Skeletal muscle satellite cell (primary cell): ENCODE measurements around the gene HSPA6.
"Not testable (repeated sequence)": the region's sequence is repeated elsewhere in the genome, so short reads cannot be mapped to it uniquely, and the experiment has no call there.

Source experiments
- H3K27me3 ChIP-seq: 2 replicates; pipeline ENCODE4 v1.7.0; 2013; ENCODE audit warnings: low read length; ENCODE audit not compliant: control insufficient read depth, insufficient read depth
- H3K36me3 ChIP-seq: 2 replicates; pipeline ENCODE4 v1.7.0; 2013; ENCODE audit warnings: mild to moderate bottlenecking, control low read depth, low read length; ENCODE audit not compliant: insufficient read depth
- H3K4me1 ChIP-seq: 2 replicates; pipeline ENCODE4 v1.7.0; 2013; ENCODE audit warnings: low read length; ENCODE audit not compliant: control insufficient read depth, insufficient read depth
- H3K4me2 ChIP-seq: 2 replicates; pipeline ENCODE4 v1.7.0; 2013; ENCODE audit warnings: mild to moderate bottlenecking, low read length
- H3K4me3 ChIP-seq: 2 replicates; pipeline ENCODE4 v1.7.0; 2013; ENCODE audit warnings: low read length
- H3K9ac ChIP-seq: 2 replicates; pipeline ENCODE4 v1.7.0; 2013; ENCODE audit warnings: mild to moderate bottlenecking, low read depth, low read length, moderate library complexity
- H3K9me3 ChIP-seq: replicated peaks from 2 replicates; pipeline ENCODE4 v1.7.0; 2013; ENCODE audit warnings: mild to moderate bottlenecking, control low read depth, low read length

The HSPA6 gene

DNA sequence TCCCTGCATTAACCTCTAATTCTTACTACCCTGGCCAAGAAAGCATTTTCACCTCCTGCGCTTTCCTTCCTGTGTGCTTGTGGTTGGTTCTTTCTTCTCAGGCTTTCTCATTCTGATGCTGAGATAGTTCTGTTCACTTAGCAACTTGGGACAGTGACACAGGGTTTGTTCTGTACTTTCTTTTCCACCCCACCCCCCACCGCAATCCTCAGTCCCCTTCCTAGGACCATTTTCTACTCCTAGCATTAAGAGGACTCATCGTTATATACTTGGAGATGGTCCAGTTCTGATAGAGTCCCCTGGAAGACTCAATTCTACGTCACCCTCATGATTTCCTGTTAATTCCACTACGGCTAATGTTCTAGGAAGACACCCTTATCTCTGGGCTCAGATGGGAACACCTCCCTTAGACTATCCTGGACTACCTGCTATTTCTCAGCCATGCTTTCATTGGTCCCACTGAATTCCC lies 17.8 kb downstream of the HSPA6 start:
- H3K4me2 ChIP-seq, H3K36me3 ChIP-seq, H3K9ac ChIP-seq, H3K27me3 ChIP-seq, H3K4me1 ChIP-seq, H3K9me3 ChIP-seq, H3K4me3 ChIP-seq: not testable (repeated sequence)

- H3K27me3 ChIP-seq, H3K36me3 ChIP-seq, H3K4me2 ChIP-seq, H3K4me1 ChIP-seq, H3K9ac ChIP-seq, H3K4me3 ChIP-seq, H3K9me3 ChIP-seq: not testable (repeated sequence)
These were observed 18.8 kb downstream of the HSPA6 start for GRCh38 chr1:161543125-161543524.

DNA sequence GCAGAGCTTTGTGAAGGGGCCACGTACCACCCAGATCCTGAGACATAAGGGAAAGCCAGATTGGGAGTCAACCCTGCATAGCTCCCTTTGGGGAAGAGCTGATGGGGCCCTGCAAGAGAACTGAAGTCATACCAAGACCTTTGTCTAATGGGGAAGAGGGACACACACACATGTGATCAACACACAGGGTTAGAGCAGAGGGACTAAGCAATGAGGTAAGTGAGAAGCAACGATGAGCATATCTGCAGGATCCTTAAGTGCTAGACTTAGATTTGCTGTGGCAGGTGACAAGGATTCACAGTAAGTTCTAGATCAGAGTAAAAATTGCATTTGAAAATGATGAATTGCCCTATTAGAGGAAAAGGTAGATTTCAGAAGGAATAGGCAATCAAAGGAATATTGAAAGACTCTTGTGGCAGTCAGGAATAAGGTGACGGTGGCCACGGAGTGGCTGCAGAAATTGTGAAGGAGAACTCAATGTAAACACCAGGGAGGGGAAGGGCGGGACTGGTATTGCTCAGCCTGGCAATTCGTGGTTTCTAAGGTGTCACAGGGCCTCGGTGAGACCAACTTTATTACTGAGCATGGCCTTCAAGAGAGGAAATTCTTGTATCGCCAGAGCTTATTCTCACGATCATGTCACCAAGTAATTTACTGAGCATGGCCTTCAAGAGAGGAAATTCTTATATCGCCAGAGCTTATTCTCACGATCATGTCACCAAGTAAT lies 20.8 kb downstream of the HSPA6 start:
- peaks cover 11% of the 10 kb centered on the region for H3K27me3 ChIP-seq
- H3K4me2 ChIP-seq, H3K4me1 ChIP-seq, H3K36me3 ChIP-seq, H3K9me3 ChIP-seq, H3K9ac ChIP-seq, H3K4me3 ChIP-seq: not testable (repeated sequence)

- H3K36me3 ChIP-seq, H3K27me3 ChIP-seq, H3K4me1 ChIP-seq, H3K9ac ChIP-seq, H3K4me2 ChIP-seq, H3K4me3 ChIP-seq, H3K9me3 ChIP-seq: not testable (repeated sequence)
These were observed 23.8 kb downstream of the HSPA6 start for GRCh38 chr1:161547995-161548741.

DNA sequence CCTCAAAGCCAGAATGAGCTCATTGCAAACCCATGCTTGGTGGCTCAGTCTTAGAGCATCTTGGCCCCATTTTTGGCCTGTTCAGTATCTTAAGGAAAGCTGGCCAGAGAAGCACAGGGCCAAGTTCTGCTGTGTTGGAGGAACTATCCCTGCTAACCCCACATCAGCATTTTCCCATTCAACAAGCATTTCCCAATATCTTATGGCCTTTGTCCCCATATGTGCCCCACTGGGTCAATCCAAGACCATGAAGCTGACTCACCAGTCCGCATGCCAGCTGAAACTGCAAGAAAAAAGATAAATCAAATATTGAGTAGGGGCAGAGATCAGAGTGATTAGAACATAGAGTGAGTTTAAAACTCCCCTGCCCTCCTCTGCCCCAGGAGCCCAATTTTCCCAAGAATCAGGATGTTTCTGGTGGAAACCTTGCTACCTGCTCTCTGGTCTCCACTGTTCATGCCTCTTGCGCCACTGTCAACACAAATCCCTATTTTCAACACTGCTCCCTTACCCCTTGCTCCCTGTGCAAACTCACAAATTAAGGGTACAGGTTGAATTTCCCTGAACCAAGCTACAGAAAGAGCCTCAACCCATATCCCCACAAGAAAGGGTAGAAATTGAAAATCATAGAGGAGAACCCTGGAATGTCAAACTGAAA lies 24.5 kb downstream of the HSPA6 start:
- not testable (repeated sequence) for H3K9ac ChIP-seq, H3K27me3 ChIP-seq, H3K4me1 ChIP-seq, H3K36me3 ChIP-seq, H3K9me3 ChIP-seq, H3K4me2 ChIP-seq, H3K4me3 ChIP-seq

- Histone ChIP-seq H3K27me3 (peaks cover 7% of the 10 kb centered on the region), H3K4me2 (no peak within 1 kb of the TSS), H3K36me3 (no peaks in the 10 kb centered on the region), H3K9me3 (no peaks in the 10 kb centered on the region), H3K4me1 (no peaks in the 10 kb centered on the region), H3K4me3 (no peak within 1 kb of the TSS), H3K9ac (no peak within 1 kb of the TSS)
These were observed 25.3 kb downstream of the HSPA6 start, which contains the start of gene FCGR3A for GRCh38 chr1:161549652-161550051. FCGR3A (minus strand) TSS chr1:161549818; CDS start chr1:161549736, 82 bp downstream.

DNA sequence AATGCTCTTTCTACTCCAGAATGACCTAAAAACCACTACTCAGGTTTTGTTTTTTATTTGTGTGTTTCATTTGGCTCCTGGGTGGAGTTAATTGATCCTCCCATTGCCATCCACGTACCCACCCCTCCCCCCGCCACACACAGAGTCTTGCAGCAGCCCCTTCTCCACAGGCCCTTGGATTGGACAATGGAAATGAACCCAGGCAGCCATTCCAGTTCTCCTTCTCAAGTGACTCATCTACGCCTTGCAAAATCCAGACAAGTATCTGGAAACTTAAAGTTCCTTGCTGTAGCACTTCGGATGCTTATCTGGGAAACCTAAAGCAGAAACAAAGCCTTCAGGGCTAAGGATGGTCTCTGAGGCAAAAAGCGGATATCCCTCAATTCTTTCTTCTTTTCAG lies 26.6 kb downstream of the HSPA6 start:
- not testable (repeated sequence) for H3K27me3 ChIP-seq, H3K4me1 ChIP-seq, H3K9me3 ChIP-seq, H3K9ac ChIP-seq, H3K4me2 ChIP-seq, H3K4me3 ChIP-seq, H3K36me3 ChIP-seq

GRCh38 chr1:161553631-161554030 lies 29.3 kb downstream of the HSPA6 start:
- H3K4me2 ChIP-seq, H3K4me3 ChIP-seq, H3K9ac ChIP-seq, H3K36me3 ChIP-seq, H3K4me1 ChIP-seq, H3K9me3 ChIP-seq, H3K27me3 ChIP-seq: not testable (repeated sequence)

DNA sequence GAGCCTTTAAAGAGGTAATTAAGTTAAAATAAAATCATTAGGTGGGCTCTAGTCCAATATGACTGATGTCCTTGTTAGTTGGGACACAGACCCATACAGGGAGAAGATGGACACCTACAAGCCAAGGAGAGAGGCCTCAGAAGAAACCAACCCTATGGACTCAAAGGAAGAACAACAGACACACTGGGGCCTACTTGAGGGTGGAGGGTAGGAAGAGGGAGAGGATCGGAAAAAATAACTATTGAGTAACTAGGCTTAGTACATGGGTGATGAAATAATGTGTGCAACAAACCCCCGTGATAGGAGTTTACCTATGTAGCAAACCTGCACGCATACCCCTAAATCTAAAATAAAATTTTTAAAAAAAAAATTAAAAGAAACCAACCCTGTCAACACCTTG lies 30.0 kb downstream of the HSPA6 start:
- not testable (repeated sequence) for H3K4me1 ChIP-seq, H3K9me3 ChIP-seq, H3K4me3 ChIP-seq, H3K9ac ChIP-seq, H3K4me2 ChIP-seq, H3K27me3 ChIP-seq, H3K36me3 ChIP-seq

- H3K27me3 ChIP-seq, H3K36me3 ChIP-seq, H3K4me1 ChIP-seq, H3K4me3 ChIP-seq, H3K4me2 ChIP-seq, H3K9me3 ChIP-seq, H3K9ac ChIP-seq: not testable (repeated sequence)
These were observed 30.6 kb downstream of the HSPA6 start for GRCh38 chr1:161554815-161555417.

- H3K4me2 ChIP-seq, H3K27me3 ChIP-seq, H3K4me3 ChIP-seq, H3K9me3 ChIP-seq, H3K4me1 ChIP-seq, H3K36me3 ChIP-seq, H3K9ac ChIP-seq: not testable (repeated sequence)
These were observed 31.8 kb downstream of the HSPA6 start for GRCh38 chr1:161556143-161556542.
